Thyroid gland (tissue), 4 donors: Measurements from ENCODE around the gene COL4A1.

ENCODE experiments used
- POLR2A ChIP-seq, 2 donors: fragments of 450-650 bp; IDR thresholded peaks; one replicate each; pipeline ENCODE4 v1.6.1; 2017; ENCODE audit warnings: antibody characterized with exemption in 2 of 2, mild to moderate bottlenecking in 2 of 2, moderate library complexity in 1 of 2
- TF ChIP-seq, protein P1 (sequence below), 6 experiments: fragments of 200-600 bp in 3 of 6; fragments of 450-650 bp in 3 of 6; sonication (generic) in 3 of 6; IDR thresholded peaks; one replicate each; pipeline ENCODE4 v1.5.1; 2016 to 2019; ENCODE audit warnings: antibody characterized with exemption in 6 of 6, mild to moderate bottlenecking in 2 of 6, inconsistent platforms in 1 of 6, moderate library complexity in 1 of 6

DNA sequence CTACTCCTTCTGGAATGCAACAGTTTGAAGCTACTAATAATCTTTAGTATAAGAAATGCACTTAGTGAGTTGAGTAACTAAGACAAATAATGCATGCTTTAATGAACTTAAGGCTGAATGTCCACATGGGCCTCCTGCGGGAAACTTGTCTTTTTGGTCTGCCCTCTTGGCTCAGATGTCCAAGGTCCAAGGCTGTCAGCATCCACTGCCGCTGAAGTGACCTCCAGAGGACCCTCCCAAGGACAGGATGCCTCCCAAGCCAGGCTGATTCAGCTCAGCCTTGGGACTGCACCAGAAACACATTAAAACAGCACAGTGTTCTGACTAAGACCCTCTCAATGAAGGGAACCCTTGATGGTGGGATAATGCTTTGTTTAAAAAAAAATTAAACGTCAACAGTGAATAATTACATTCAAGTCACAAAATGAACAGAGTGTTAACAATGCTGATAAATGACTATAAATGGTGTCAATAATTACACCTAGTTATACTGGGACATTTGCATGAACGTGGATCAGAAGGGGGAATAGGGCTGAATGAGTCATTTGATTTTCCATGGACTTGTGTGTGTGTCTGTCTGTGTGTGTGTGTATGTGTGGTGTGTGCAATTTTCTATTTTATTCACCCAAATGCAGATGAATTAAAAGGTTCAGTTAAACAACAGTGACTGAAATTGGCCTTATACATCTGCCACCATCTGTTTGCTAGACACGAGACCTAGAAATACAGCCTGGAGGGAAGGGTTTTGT is 150.5 kb downstream of the COL4A1 start:
- TF ChIP-seq, protein P1, sequence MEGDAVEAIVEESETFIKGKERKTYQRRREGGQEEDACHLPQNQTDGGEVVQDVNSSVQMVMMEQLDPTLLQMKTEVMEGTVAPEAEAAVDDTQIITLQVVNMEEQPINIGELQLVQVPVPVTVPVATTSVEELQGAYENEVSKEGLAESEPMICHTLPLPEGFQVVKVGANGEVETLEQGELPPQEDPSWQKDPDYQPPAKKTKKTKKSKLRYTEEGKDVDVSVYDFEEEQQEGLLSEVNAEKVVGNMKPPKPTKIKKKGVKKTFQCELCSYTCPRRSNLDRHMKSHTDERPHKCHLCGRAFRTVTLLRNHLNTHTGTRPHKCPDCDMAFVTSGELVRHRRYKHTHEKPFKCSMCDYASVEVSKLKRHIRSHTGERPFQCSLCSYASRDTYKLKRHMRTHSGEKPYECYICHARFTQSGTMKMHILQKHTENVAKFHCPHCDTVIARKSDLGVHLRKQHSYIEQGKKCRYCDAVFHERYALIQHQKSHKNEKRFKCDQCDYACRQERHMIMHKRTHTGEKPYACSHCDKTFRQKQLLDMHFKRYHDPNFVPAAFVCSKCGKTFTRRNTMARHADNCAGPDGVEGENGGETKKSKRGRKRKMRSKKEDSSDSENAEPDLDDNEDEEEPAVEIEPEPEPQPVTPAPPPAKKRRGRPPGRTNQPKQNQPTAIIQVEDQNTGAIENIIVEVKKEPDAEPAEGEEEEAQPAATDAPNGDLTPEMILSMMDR (IDR thresholded peaks at IDR 0.05) = no peak
- no peak for TF ChIP-seq POLR2A (IDR thresholded peaks at IDR 0.05)
